SW480 (cell line): Measurements from ENCODE around the gene PLA2G4D.

Experiments used
- DNase-seq: peaks from one replicate; pipeline ENCODE4 v3.0.0-alpha.2; 2016; ENCODE audit warnings: low spot score

The PLA2G4D gene

DNA sequence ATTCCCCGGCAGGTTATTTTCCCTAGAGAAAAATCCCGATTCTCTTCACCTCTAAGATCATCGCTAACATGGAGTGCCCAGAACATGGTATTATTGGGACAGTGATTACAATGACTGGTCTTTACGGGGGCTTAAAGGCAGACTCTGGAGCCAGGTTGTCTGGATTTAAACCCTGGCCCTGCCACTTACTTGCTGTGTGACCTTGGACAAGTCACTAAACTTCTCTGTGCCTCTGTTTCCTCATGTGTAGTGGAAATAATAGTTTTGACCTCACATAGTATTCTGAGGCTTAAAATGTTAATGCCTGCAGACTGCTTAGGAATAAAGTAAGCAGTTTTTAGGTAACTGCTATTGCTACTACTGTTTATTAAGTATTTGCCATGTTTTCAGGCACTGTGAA, 4.4 kb downstream of the PLA2G4D start:
- no peak for DNase-seq

- DNase-seq: no peak
Observed at GRCh38 chr15:42088801-42089640, 5.3 kb downstream of the PLA2G4D start.

DNA sequence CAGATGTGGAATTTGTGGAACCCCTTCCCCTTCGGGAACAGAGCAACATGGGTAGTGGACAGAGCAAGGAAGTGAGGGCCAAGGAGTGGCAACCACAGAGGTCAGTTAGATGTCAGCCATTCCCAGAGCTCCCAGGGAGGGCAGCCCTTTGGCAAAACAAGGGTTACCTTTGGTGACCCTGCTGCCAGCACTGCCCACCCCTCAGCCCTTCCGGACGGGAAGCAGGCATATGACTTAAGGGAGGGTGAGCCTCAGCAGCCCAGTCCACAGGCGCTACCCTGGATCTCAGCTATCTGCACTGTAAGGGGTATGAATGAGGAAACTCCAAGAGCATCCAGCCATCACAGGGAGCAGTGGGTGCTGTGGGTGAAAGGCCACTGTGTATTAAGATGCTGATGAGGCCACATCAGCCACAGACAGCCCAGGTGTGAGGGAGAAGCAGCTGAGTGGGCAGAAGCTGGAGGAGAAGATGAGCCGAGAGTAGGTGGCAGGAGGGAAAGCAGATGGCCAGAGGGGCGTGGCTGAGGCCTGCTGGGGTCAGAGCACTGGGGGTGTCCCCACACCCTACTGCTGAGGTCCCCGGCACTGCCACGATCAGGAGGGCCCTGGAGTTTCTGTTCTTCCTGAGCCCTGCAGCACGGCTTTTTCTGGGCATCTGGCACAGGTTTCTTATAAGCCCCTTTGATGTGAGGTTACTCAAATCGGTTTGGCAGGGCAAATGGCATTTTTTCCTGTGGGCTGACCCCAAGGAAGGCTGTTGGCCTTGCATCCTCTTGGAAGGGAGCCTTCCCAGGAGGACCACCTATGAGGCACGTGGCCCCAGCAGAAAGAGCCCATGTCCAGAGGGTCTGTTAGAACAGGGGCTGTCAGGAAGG, 6.2 kb downstream of the PLA2G4D start:
- no peak for DNase-seq

DNA sequence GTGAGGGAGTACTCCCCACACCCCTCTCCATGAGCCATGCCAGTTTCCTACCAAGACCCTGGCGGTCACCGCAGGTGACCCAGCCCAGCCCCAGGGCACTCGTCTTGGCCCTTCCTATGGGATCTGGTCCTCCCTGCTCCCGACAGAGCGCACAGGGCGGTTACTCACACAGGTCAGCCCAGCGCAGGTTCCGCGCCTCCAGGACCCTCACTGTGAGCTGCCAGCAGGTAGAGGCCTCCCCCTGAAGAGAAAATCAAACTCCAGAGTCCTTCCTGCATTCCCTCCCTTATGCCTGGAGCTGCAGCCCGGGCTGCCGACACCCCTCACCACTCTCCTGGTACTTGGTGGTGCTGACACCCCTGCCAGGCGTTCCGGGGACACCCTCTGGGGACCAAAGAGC, 6.9 kb downstream of the PLA2G4D start:
- no peak for DNase-seq

DNA sequence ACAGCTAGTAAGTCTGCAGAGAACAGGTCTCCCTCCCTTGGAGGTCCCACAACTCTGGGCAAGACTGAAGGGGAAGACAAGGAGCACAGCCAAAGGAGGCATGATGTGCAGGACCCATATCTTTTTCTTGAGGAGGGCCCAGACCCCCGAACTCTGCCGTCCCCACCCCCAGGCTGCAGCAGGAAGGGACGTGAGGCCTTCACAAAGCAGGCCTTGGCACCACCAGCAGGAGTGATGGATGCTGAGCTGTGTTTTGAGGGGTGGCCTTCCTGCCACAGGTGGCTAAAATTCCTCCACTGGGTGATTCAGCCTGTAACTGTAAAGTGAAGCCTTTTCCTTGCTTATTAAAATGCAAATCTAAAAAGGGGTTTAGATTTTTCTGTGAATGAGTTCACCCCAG, 8.6 kb downstream of the PLA2G4D start:
- DNase-seq: no peak

- DNase-seq: peak; percentile 71
Observed at GRCh38 chr15:42085236-42085605, 9.1 kb downstream of the PLA2G4D start.

DNA sequence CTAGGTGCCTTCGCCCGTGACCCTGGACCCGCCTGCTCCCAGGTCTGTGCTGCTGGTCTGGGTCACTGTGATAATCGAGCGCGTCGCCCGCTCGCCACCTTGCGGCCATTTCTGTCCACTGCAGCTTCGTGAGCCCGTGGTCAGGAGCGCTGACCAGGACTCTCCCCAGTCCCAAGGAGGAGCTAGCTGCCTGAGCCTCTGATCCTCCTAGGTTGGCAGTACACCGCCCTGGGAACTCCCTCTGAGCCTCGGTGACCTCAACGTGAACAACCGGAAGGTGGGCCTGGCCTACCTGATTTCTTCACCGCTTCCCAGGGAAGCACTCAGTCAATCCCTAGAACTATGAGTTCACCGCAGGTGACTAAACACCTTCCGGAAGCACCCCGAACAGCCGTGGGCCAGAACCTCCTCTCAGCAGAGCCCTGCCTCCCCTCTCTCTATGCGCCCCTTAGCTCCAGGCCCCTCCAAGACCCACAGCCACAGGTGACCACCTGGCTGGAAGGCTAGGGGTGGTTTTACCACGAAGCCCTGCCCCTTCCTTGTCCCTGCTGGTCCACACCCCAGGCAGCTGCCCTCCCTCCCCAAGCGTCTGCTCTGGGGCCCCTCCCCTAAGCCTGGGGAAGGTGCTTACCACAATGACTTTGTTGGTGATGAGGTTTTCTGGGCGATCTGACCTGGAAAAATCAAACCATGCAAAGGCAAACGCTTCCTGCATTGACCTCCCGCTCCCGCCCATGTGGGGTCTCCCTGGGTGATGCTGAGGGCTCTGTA, 9.7 kb downstream of the PLA2G4D start:
- peak; percentile 96 for DNase-seq

DNA sequence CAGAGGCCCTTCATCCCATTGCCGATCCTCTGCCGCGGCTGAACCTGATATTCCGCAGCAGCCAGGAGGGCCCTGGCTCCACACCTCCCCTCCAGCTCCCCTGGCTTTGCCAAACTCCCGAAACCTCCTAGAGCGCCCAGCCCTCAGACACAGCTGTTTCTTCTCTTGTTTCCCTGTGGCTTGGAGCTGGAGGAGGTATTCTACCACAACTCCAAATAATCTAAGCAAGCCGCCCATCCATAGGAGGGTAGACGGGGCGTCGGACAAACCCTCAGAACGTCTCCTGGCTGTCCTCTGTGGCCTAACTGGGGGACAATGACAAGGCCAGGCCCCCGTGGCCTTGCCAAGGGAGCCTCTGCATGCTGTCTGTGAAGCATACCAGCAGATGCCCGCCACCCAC, 10.4 kb downstream of the PLA2G4D start:
- DNase-seq: no peak

DNA sequence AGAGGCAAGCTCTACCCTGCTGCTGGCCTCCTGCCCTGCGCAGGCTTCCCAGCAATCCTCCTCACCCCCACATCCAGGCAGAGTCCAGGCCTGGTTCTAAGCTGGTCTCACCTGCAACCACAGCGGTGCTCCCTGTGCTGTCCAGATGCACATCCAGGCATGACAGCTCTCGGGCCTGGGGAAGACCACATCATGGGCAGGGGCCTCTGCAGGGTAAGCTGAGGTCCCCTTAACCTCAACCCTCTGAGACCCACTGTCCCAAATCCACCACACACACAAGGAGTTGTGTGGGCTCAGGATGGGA, 10.8 kb downstream of the PLA2G4D start:
- DNase-seq: no peak

- no peak for DNase-seq
Observed at GRCh38 chr15:42082823-42083604, 11.3 kb downstream of the PLA2G4D start.

DNA sequence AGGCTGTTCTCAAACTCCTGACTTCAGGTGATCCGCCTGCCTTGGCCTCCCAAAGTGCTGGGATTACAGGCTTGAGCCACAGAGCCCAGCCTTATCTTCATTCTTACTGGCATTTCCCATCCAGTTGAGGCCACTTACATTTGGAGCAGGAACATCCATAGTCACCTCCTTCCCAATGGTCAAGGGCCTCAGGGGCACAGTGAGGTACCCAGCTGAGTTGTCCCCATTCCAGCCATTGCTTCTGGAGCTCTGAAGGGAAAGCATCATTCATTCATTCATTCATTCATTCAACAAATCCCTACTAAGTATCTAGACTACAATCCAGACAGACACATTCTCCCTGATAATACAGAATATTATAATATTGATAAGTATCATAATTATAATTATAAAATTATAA, 12.2 kb downstream of the PLA2G4D start:
- no peak for DNase-seq

GRCh38 chr15:42080919-42081830, 13.2 kb downstream of the PLA2G4D start:
- DNase-seq: no peak

GRCh38 chr15:42080186-42080918, 14.0 kb downstream of the PLA2G4D start:
- no peak for DNase-seq

DNA sequence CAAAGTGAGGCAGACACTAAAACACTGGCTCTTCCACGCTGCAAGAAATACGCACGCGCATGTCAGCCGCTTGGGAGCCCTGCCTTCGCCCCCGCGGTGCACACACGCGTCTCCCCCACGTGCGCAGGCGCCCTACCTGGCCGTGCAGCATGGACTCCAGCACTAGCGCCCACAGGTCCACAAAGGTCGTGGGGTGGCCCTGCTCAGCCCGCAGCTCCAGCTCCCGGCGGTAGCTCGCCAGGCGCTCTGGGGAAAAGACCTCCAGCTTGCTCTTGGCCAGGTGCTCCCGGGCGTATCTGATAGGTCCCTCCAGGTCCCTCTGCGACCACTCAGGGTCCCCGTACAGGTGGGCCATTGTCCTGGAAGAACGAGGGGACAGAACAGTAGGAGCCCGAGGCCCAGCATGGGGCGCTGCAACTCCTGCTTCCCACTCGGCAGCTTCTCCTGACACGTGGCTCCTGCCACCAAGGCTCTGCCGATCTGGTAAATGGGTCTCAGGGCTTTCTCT, 14.9 kb downstream of the PLA2G4D start:
- no peak for DNase-seq

GRCh38 chr15:42078903-42079302, 15.5 kb downstream of the PLA2G4D start:
- no peak for DNase-seq

DNA sequence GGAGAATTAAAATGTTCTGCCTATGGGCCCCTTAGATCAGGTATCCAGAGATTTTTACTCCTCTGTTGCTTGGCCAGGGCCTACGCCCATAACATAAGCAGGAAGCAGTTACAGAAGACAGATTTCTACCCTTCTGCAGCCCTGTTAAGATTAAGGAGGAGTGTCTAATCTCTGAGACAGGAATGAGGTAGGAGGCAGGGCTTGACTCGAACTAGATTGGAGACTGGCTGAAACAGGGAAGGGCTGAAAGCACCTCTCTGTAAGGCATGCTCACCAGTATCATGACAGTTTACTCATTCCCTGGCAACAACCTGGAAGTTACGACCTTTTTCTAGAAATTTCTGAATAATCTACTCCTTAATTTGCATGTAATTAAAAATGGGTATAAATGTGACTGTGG, 16.7 kb downstream of the PLA2G4D start:
- no peak for DNase-seq

DNA sequence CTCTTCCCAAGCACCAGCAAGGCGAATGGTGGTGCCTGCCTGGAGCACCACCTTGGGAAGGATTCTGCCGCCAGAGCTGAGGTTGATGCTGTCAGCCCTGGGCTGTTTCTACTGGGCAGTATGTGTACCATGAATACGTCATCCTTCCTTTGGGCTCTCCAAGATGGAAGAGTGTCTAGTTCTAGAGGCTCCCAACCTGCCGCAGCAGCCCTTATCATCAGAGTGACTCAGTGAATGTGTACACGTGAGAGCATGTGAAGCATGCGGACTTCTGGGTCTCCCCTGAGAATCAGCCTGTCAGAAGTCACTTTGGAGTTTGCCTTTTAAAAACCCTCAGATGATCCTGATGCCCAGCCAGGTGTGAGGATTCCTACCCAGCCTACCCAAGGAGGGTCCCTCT, 20.9 kb downstream of the PLA2G4D start:
- no peak for DNase-seq

DNA sequence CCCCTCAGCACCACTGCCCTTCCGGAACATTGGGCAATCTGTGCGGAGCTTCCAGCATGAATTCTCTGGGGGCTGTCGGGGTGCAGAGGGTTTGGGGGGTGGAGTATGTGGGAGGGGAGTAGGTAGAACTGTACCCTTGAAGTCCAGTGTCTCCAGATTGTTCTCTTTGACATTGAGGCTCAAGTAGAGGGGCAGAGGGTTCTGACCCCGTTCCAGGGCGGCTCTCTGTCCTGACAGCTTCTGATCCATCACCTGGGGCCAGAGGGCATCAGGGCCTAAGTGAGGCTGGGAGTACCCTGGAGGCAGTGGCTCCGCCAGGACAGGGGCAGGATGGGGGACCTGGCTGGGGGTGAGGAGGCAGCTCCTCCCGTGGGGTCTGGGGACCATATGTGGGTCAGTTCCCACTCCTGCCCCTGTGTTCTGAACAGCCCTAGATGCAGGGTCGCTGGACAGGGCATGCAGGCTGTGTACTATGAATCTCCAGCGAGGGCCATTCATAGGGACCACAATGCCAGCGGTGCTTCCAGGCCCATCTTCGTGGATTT, 22.1 kb downstream of the PLA2G4D start:
- DNase-seq: no peak

DNA sequence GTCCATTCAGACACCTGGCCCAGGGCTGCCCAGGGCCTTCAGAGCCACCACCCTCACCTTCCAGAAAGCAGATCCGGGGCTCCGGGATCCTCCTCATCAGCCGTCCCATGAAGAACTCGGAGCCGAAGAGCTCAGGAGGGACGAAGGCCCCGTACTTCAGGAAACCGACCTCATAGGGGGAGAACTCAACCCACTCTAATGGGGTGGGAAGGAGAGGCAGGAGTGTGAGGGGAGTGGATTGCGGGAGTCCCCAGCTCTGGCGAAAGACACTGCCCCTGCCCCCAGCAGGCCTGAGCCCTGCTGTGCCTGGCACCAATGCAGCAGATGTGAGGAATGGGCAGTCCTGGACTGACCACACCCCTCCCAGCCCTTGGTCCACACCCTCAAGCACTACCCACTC, 22.6 kb downstream of the PLA2G4D start:
- no peak for DNase-seq

DNA sequence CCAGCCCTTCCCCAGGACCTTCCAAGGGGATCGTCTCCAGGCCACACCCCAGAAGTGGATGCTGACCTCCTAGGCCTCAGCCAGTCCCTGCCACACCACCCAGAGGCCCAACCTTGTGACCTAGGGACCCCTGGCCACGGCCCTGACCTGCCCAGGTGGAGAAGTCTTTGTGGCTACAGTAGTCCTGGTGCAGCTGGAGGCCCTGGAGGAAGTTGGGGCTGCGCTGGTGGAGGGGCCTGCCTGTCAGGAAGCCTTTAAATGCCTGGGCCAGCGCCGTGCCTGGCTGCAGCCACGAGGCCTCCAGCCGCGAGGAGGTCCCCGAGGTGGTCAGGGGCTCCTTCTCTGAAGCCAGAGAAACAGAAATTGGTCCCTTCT, 23.4 kb downstream of the PLA2G4D start:
- no peak for DNase-seq
